Karpas-422 (cell line): ENCODE measurements around the gene XPA. TPM values are rescaled to one million over a fixed set of nuclear protein-coding genes. Genes with fewer than 3 reads are reported as not detected.

Experiments
- DNase-seq: peaks from one replicate; pipeline ENCODE4 v3.0.0-alpha.2; 2015
- H2AFZ ChIP-seq: fragments of 200-600 bp; sonication (generic); 2 replicates; pipeline ENCODE4 v1.6.1; 2014; ENCODE audit warnings: antibody characterized with exemption, low read length, mixed read lengths
- H3K27ac ChIP-seq: fragments of 200-600 bp; sonication (generic); 2 replicates; pipeline ENCODE4 v1.5.1; 2014; ENCODE audit warnings: mild to moderate bottlenecking, low read length, moderate library complexity
- H3K27me3 ChIP-seq: fragments of 200-600 bp; sonication (generic); 2 replicates; pipeline ENCODE4 v1.6.1; 2014; ENCODE audit warnings: low read length, mixed read lengths
- H3K36me3 ChIP-seq: fragments of 200-600 bp; sonication (generic); 2 replicates; pipeline ENCODE4 v1.6.1; 2014; ENCODE audit warnings: low read length, mixed read lengths; ENCODE audit not compliant: insufficient read depth
- H3K4me1 ChIP-seq: fragments of 200-600 bp; sonication (generic); 2 replicates; pipeline ENCODE4 v1.6.1; 2014; ENCODE audit warnings: mild to moderate bottlenecking, low read length, mixed read lengths
- H3K4me2 ChIP-seq: fragments of 200-600 bp; sonication (generic); 2 replicates; pipeline ENCODE4 v1.6.1; 2014; ENCODE audit warnings: low read length, low read depth, mild to moderate bottlenecking; ENCODE audit not compliant: poor library complexity, severe bottlenecking
- H3K4me3 ChIP-seq: fragments of 200-600 bp; sonication (generic); 2 replicates; pipeline ENCODE4 v1.5.1; 2014; ENCODE audit warnings: mild to moderate bottlenecking, antibody characterized with exemption, low read length, mixed read lengths
- H3K79me2 ChIP-seq: fragments of 200-600 bp; sonication (generic); 2 replicates; pipeline ENCODE4 v1.6.1; 2014; ENCODE audit warnings: mild to moderate bottlenecking, low read length, mixed read lengths
- H3K9ac ChIP-seq: fragments of 200-600 bp; sonication (generic); 2 replicates; pipeline ENCODE4 v1.6.0; 2014; ENCODE audit warnings: low read length
- H3K9me2 ChIP-seq: fragments of 200-600 bp; sonication (generic), shearing (Covaris generic); replicated peaks from 2 replicates; pipeline ENCODE4 v1.6.0; 2014; ENCODE audit warnings: mild to moderate bottlenecking, low read length, moderate library complexity; ENCODE audit not compliant: insufficient read depth
- H3K9me3 ChIP-seq: fragments of 300-700, 200-600 bp; sonication (generic); 2 replicates; pipeline ENCODE4 v1.6.1; 2014; ENCODE audit warnings: low read length, mixed read lengths
- H4K20me1 ChIP-seq: fragments of 200-600 bp; sonication (generic); 2 replicates; pipeline ENCODE4 v1.6.1; 2014; ENCODE audit warnings: mild to moderate bottlenecking, antibody characterized with exemption, low read length, low read depth; ENCODE audit not compliant: insufficient read depth
- total RNA-seq: library from RNA; depleted of rRNA; stranded (reverse); fragments of >200 nt; shearing (Covaris generic); gene quantifications from 2 replicates; pipeline ENCODE4 v1.2.3, GENCODE V29; 2014; ENCODE audit warnings: low replicate concordance; rRNA removed

Gene XPA
- total RNA-seq, 1 experiment from 2014 or later: 22.2 TPM

DNA sequence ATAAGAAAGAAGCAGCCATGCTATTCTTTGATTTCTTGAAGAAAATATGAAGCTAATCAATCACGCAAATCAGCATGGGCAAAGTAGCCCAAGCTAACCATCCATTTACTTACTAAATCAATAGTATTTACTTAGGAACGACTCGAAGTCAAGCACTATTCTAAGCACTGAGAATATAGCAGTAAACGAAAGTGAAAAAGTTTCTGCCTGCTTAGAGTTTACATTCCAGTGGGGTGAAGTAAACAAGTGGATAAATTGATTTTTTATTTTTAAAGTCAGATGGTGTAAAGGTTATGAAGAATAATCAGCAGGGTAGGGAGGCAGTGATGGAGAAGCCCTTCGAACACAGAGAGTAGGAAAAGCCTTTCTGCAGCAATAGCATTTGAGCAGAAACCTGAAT, 69.5 kb downstream of the XPA start:
- Histone ChIP-seq H3K79me2 (peaks cover 87% of the 10 kb centered on the region), H3K4me3 (no peak overlapping the region), H3K4me2 (no peak overlapping the region), H3K9ac (no peak overlapping the region), H2AFZ (no peak overlapping the region), H3K4me1 (peaks cover 35% of the 10 kb centered on the region), H3K36me3 (peaks cover 43% of the 10 kb centered on the region), H3K9me2 (no peaks in the 10 kb centered on the region), H3K27ac (no peak overlapping the region), H3K9me3 (no peaks in the 10 kb centered on the region), H3K27me3 (no peaks in the 10 kb centered on the region), H4K20me1 (no peaks in the 10 kb centered on the region; the same call in 1 of the 2 replicates)
- DNase-seq: no peak

GRCh38 chr9:97625620-97626019, 71.5 kb downstream of the XPA start:
- DNase-seq: no peak
- Histone ChIP-seq H4K20me1 (no peaks in the 10 kb centered on the region; the same call in 1 of the 2 replicates), H3K9me3 (no peaks in the 10 kb centered on the region), H3K79me2 (peaks cover 67% of the 10 kb centered on the region), H3K27me3 (no peaks in the 10 kb centered on the region), H3K9ac (no peak overlapping the region), H3K4me3 (no peak overlapping the region), H3K27ac (no peak overlapping the region), H3K4me2 (no peak overlapping the region), H2AFZ (no peak overlapping the region), H3K36me3 (peaks cover 43% of the 10 kb centered on the region), H3K9me2 (no peaks in the 10 kb centered on the region), H3K4me1 (peaks cover 19% of the 10 kb centered on the region)

Other genes with a start within 250 kb of the XPA start
- gene TMOD1, start 195.7 kb downstream of the XPA start, total RNA-seq: 0.25 TPM in 1 of 2 replicates, not detected in the other
- 23.8 and 29.2 TPM in 2 replicates for gene TSTD2, start 64.0 kb downstream of the XPA start, total RNA-seq
- gene NCBP1, start 63.5 kb downstream of the XPA start, total RNA-seq: 27.2 and 41.9 TPM in 2 replicates
- gene FOXE1, start 155.9 kb upstream of the XPA start, total RNA-seq: not detected in 2 replicates
- gene TRMO, start 225.2 kb upstream of the XPA start, total RNA-seq: 15.2 and 16.1 TPM in 2 replicates
- not detected in 2 replicates for gene HEMGN, start 240.8 kb upstream of the XPA start, total RNA-seq